ENCODE data around the gene KATNBL1. TPM values are rescaled to one million over a fixed set of nuclear protein-coding genes. Genes with fewer than 3 reads are reported as not detected.

Gene KATNBL1
- total and polyA plus RNA-seq, 2 experiments from 2014 or later = 55.4 to 166 TPM

DNA sequence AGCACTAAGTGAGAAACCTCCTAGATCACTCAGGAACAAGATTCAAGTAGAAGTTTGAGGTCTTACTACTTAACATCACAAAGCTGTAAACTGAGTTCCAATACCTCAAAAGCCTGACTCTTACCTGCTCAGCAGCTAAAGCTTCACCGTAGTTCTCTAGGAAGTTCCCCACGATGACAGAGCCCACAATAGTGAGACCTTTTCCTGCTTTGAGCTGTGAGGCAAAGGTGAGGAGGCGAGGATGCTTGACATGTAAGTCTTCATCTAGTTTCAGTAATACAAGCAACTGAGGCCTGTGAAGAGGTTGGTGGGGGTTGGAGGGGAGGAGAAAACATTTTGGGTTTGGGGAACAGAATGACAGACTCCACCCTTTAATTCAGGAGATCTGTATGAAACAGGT is 30.6 kb upstream of the KATNBL1 start:
- Histone ChIP-seq H3K4me2 (no peak overlapping the region), H3K27me3 (no peaks in the 10 kb centered on the region), H2AFZ (no peak overlapping the region), H3K9me3 (ENCODE audit: low read depth) (no peaks in the 10 kb centered on the region), H3K4me1 (ENCODE audit: insufficient read depth) (no peaks in the 10 kb centered on the region), H3K4me3 (no peak overlapping the region), H3K36me3 (replicated peaks; ENCODE audit: insufficient read depth, low read depth) (no peaks in the 10 kb centered on the region), H3K27ac (no peak overlapping the region), H3K9me2 (replicated peaks; ENCODE audit: insufficient read depth) (no peaks in the 10 kb centered on the region), H3K79me2 (no peaks in the 10 kb centered on the region), H4K20me1 (ENCODE audit: insufficient read depth, poor library complexity, severe bottlenecking) (no peaks in the 10 kb centered on the region)
- DNase-seq (ENCODE audit: low spot score) = no peak
- no peak for TF ChIP-seq EZH2phosphoT487 (IDR thresholded peaks at IDR 0.05; ENCODE audit: low read depth, severe bottlenecking, unreplicated experiment)
- TF ChIP-seq CTCF (IDR thresholded peaks at IDR 0.05; ENCODE audit: poor library complexity) = no peak
- no peak for TF ChIP-seq EZH2 (IDR thresholded peaks at IDR 0.05; ENCODE audit: borderline replicate concordance)
- 89% methylated on average over 3 of the region's 3 CpGs for WGBS (ENCODE audit: low lambda C conversion rate, missing lambda C conversion rate)

DNA sequence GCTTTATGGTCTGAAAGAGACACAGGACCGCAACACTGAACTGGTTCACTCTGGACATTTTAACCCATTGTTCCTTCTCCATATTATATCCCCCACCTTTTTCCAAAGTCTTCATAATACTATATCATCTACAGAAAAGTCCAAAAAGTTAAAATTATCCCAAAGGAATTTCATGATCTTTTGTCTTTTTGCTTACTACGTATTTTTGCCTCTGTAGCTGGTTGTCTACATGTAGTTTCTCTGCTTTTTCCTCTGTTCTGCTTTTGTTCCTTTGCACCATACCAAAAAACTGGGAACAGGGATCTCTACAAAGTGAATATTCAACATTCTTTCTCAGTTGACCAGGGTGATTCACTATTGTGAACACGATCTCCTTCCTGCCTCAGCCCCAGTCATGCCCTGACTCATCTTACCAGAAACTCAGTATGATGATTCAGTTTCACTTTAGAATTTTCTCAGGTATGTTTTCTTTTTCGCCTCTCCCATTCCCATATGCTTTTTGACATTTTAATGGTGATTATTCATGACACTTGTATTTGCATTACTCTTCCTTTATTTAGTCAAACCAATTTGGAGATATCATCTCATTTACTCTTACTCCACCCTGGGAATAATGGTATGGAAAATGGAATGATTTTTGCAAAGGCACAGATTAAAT is 29.4 kb upstream of the KATNBL1 start:
- WGBS (ENCODE audit: low lambda C conversion rate, missing lambda C conversion rate) = 84% methylated on average over 4 of the region's 4 CpGs
- Histone ChIP-seq H4K20me1 (ENCODE audit: insufficient read depth, poor library complexity, severe bottlenecking) (no peaks in the 10 kb centered on the region), H3K9me3 (ENCODE audit: low read depth) (no peaks in the 10 kb centered on the region), H3K27me3 (no peaks in the 10 kb centered on the region), H3K4me1 (ENCODE audit: insufficient read depth) (no peaks in the 10 kb centered on the region), H3K79me2 (no peaks in the 10 kb centered on the region), H3K27ac (no peak overlapping the region), H3K9me2 (replicated peaks; ENCODE audit: insufficient read depth) (no peaks in the 10 kb centered on the region), H3K4me3 (no peak overlapping the region), H3K4me2 (no peak overlapping the region), H2AFZ (no peak overlapping the region), H3K36me3 (replicated peaks; ENCODE audit: insufficient read depth, low read depth) (no peaks in the 10 kb centered on the region)
- no peak for DNase-seq (ENCODE audit: low spot score)
- TF ChIP-seq CTCF (IDR thresholded peaks at IDR 0.05; ENCODE audit: poor library complexity) = no peak
- no peak for TF ChIP-seq EZH2phosphoT487 (IDR thresholded peaks at IDR 0.05; ENCODE audit: low read depth, severe bottlenecking, unreplicated experiment)

DNA sequence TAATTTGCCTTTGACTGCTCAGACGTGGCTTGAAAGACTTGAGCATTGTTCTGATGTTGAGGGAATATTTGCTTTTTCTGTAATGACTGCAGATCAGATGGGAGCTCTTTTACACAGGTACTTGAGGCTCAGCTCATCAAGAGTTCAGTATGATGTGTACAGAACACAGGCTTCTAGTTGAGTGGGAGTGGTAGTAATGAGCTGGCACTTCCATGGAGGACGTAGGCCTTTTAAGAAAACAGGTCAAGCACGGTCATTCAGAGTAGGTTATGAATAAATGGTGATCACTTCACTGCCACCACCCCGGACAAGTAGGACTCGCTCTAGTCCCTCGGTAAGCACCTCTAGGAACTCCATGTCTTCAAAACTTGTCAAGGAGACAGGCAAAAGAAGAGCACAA is 23.7 kb upstream of the KATNBL1 start:
- Histone ChIP-seq H3K27ac (no peak overlapping the region), H3K4me3 (no peak overlapping the region), H2AFZ (no peak overlapping the region), H4K20me1 (ENCODE audit: insufficient read depth, poor library complexity, severe bottlenecking) (no peaks in the 10 kb centered on the region), H3K4me1 (ENCODE audit: insufficient read depth) (no peaks in the 10 kb centered on the region), H3K9me2 (replicated peaks; ENCODE audit: insufficient read depth) (no peaks in the 10 kb centered on the region), H3K36me3 (replicated peaks; ENCODE audit: insufficient read depth, low read depth) (no peaks in the 10 kb centered on the region), H3K4me2 (no peak overlapping the region), H3K79me2 (no peaks in the 10 kb centered on the region), H3K9me3 (ENCODE audit: low read depth) (no peaks in the 10 kb centered on the region), H3K27me3 (no peaks in the 10 kb centered on the region)
- TF ChIP-seq CTCF (IDR thresholded peaks at IDR 0.05; ENCODE audit: poor library complexity) (no peak), EZH2 (IDR thresholded peaks at IDR 0.05; ENCODE audit: borderline replicate concordance) (no peak), EZH2phosphoT487 (IDR thresholded peaks at IDR 0.05; ENCODE audit: low read depth, severe bottlenecking, unreplicated experiment) (no peak)
- no peak for DNase-seq (ENCODE audit: low spot score)
- WGBS (ENCODE audit: low lambda C conversion rate, missing lambda C conversion rate) = 89% methylated on average over 6 of the region's 6 CpGs
